ENCODE data around the gene CACNA2D4.

GRCh38 chr12:1792406-1792805, 126.0 kb downstream of the CACNA2D4 start:
- TF ChIP-seq CTCF (IDR thresholded peaks at IDR 0.05; ENCODE audit: low read length) (no peak), EZH2 (optimal IDR thresholded peaks at IDR 0.05; ENCODE audit: low read depth, low read length) (no peak), EZH2phosphoT487 (IDR thresholded peaks at IDR 0.05; ENCODE audit: low read length) (no peak)
